ENCODE results near the gene EXOSC10.
A peak's percentile ranks its signal among the peaks of the same experiment; 100 is the strongest.
"Not testable (repeated sequence)": the region's sequence is repeated elsewhere in the genome, so short reads cannot be mapped to it uniquely, and the experiment has no call there.

Gene EXOSC10

DNA sequence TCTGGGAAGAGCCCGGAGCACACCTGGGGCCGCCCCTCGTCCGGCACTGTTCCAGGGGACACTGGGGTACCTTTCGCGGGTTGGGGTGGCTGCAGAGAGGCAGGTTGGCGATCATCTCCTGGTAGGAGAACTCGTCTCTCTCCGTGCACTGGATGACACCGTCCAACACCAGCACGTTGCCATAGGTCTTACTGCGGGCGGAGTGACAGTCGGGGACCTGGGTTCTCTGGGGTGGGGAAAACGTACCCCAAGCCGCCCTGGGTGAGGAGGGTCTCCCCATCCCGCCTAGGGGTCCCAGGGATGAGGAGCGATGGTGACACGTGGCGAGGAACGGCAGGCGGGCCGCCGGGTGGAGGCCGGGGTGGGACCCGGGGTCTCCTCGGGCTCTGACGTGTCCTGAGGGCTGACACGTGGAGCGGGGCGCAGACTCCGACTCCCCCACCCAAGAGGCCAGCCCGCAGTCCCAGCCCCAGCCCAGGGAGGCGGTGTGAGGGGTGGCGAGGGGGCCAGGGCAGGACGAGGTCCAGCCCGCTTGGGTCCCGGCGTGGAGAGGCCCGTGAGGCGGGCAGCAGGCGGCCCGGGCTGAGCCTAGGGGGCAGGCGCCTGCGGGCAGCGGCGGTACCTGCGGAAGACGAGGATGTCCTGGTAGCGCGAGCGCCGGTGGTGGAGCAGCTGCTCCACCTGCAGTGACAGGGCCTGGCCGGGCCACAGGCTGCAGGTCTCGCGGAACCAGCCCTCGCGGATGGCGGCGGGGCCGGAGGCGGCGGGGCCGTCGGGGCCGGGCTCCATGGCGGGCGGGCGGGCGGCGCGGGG lies 40.3 kb downstream of the EXOSC10 start:
- Mint-ChIP-seq H3K9me3 (no peaks in the 10 kb centered on the region), H3K4me1 (ENCODE audit: low read depth) (peaks cover 57% of the 10 kb centered on the region), H3K4me3 (peak overlapping the region; percentile 95), H3K27ac (peak overlapping the region; percentile 97), H3K36me3 (ENCODE audit: low read depth) (peaks cover 57% of the 10 kb centered on the region), H3K27me3 (no peaks in the 10 kb centered on the region)

DNA sequence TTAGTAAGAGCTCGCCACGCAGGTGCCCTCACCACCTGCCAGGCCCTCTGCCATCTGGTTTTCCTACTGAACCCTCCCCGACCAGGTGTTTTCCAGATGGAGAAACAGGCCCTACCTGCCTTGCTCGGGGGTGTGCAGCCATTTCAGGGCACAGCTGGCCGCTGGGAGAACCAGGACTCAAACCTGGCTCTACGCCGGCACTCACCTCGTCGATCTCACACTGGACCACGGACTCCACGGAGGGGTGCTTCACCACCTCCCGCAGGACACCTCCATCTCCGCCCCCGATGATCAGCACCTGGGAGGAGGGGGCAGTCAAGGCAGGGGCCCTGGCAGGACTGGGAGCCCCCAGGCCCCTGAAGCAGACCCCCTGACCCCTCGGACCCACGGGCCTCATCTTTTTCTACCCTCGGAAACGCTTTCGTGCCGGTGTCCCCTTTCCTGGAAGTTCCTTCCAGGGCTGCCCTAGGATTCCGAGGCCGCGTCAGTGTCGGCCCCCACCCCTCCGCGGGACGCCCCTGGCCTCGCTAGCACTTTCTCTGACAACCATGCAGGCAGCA lies 41.0 kb downstream of the EXOSC10 start:
- Mint-ChIP-seq H3K27me3 (no peaks in the 10 kb centered on the region), H3K36me3 (ENCODE audit: low read depth) (peaks cover 57% of the 10 kb centered on the region), H3K27ac (peak overlapping the region; percentile 97), H3K9me3 (no peaks in the 10 kb centered on the region), H3K4me3 (peak overlapping the region; percentile 95), H3K4me1 (ENCODE audit: low read depth) (peaks cover 57% of the 10 kb centered on the region)

DNA sequence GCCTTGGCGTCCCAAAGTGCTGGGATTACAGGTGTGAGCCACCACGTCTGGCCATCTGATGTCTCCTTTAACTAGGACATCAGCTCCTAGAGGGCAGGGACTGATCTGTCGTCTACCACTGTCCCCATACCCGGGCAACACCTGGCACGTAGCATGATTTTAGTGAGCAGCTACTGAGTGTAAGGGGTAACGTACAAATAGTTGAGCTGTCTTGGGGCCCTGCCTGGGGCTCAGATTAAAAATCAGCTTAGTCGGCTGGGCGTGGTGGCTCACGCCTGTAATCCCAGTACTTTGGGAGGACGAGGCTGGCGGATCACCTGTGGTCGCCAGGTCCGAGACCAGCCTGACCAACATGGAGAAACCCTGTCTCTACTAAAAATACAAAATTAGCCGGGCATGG lies 41.6 kb downstream of the EXOSC10 start:
- Mint-ChIP-seq H3K27me3 (no peaks in the 10 kb centered on the region), H3K27ac (peak overlapping the region; percentile 97), H3K36me3 (ENCODE audit: low read depth) (peaks cover 50% of the 10 kb centered on the region), H3K4me1 (ENCODE audit: low read depth) (peaks cover 51% of the 10 kb centered on the region), H3K4me3 (peak overlapping the region; percentile 95), H3K9me3 (no peaks in the 10 kb centered on the region)

DNA sequence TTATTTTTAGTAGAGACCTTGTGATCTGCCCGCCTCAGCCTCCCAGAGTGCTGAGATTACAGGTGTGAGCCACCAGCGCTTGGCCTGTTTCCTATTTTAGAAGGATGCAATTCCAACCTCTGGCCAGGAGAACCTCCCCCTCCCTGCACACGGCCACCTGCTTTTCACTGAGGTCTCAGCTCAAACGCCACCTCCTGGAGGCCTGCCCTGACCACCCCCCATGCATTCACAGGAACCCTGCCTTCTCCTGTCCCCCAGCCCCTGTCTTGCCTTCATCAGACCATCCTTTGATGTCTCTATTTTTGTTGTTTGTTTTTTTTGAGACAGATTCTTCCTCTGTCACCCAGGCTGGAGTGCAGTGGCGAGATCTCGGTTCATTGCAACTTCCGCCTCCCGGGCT lies 42.2 kb downstream of the EXOSC10 start:
- Mint-ChIP-seq H3K27me3 (no peaks in the 10 kb centered on the region), H3K4me3 (peak overlapping the region; percentile 95), H3K9me3 (no peaks in the 10 kb centered on the region), H3K27ac (peak overlapping the region; percentile 52), H3K36me3 (ENCODE audit: low read depth) (peaks cover 45% of the 10 kb centered on the region), H3K4me1 (ENCODE audit: low read depth) (peaks cover 46% of the 10 kb centered on the region)

DNA sequence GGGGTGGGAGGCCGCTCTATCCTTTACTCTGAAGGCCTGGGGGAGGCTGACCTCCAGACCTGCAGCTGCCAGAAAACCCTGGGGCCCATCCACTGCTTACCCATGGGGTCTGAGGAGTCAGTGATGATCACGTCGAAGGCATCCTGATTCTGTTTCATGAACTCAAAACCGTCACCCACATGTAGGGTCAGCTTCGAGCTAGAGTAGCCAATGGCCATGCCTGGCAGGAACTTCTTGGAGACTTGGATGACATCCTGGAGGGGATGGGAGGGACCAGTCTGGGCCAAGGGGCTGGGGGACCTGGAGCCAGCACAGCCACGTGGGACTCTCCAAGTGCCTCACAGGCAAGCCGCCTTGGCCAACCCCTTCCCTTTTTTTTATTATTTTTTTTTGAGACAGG lies 43.2 kb downstream of the EXOSC10 start:
- no peaks in the 10 kb centered on the region for H3K27me3 Mint-ChIP-seq
- peaks cover 37% of the 10 kb centered on the region for H3K36me3 Mint-ChIP-seq (ENCODE audit: low read depth)
- H3K27ac Mint-ChIP-seq = no peak overlapping the region
- H3K4me1 Mint-ChIP-seq (ENCODE audit: low read depth) = peaks cover 40% of the 10 kb centered on the region
- no peaks in the 10 kb centered on the region for H3K9me3 Mint-ChIP-seq
- H3K4me3 Mint-ChIP-seq = no peak overlapping the region

DNA sequence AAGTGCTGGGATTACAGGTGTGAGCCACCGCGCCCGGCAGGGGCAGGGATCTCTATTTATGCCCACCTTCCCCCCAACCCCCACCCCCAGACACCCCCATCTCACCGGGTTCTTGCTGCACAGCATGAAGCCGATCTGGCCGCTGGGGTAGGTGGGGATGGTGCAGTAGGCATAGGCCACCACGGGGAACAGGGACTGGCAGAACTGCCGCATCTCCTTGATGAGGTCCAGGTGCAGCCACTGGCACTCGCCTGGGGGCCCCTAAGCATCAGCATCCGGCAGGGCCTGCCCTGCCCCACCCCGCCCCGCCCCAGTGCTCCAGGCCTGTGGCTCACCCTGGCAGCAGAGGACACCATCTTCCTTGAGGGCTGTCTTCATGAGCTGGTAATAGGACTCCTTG lies 44.0 kb downstream of the EXOSC10 start:
- peaks cover 31% of the 10 kb centered on the region for H3K4me1 Mint-ChIP-seq (ENCODE audit: low read depth)
- no peaks in the 10 kb centered on the region for H3K27me3 Mint-ChIP-seq
- H3K9me3 Mint-ChIP-seq = no peaks in the 10 kb centered on the region
- H3K4me3 Mint-ChIP-seq = no peak overlapping the region
- H3K27ac Mint-ChIP-seq = no peak overlapping the region
- peaks cover 37% of the 10 kb centered on the region for H3K36me3 Mint-ChIP-seq (ENCODE audit: low read depth)

DNA sequence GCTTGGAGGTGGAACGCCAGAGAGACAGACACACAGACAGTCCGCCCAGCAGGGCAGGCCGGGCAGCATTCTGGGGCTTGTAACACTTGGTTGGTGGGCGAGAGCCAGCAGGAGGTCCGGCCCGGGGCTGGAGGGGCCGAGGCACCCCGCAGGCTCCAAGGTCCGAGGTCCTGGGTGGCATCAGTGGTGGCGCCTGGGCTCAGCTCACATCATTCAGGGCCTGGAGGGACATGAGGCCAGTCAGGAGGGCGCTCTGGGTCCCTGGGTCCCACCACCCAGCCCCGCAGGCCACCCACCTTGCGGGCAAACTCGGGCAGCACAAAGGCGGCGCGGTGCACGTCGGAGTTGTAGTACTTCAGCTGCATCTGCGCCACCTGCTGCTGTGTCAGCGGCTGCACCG lies 45.0 kb downstream of the EXOSC10 start:
- no peak overlapping the region for H3K4me3 Mint-ChIP-seq
- no peak overlapping the region for H3K27ac Mint-ChIP-seq
- H3K9me3 Mint-ChIP-seq = no peaks in the 10 kb centered on the region
- peaks cover 26% of the 10 kb centered on the region for H3K4me1 Mint-ChIP-seq (ENCODE audit: low read depth)
- H3K36me3 Mint-ChIP-seq (ENCODE audit: low read depth) = peaks cover 37% of the 10 kb centered on the region
- H3K27me3 Mint-ChIP-seq = no peaks in the 10 kb centered on the region

DNA sequence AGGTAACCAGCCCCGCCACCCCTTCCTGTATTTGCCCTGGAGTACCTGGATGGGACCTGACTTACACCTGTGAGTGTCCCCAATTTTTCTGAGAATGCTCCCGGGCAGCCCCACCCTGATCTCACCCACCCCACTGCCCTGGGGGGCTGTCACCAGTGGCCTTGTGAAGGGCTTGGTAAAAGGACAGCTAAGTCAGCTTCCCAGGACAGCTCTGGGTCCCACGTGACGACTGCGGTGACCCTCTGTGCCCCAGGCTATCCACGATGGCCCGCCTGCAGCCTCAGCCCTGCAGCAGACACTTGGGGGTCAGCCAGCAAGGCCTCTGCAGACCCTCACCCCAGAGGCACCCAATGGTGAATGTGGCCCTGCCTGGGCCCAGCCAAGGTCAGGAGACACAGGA lies 45.5 kb downstream of the EXOSC10 start:
- H3K4me1 Mint-ChIP-seq (ENCODE audit: low read depth) = peaks cover 26% of the 10 kb centered on the region
- no peak overlapping the region for H3K27ac Mint-ChIP-seq
- H3K36me3 Mint-ChIP-seq (ENCODE audit: low read depth) = peaks cover 35% of the 10 kb centered on the region
- H3K9me3 Mint-ChIP-seq = no peaks in the 10 kb centered on the region
- no peaks in the 10 kb centered on the region for H3K27me3 Mint-ChIP-seq
- no peak overlapping the region for H3K4me3 Mint-ChIP-seq

DNA sequence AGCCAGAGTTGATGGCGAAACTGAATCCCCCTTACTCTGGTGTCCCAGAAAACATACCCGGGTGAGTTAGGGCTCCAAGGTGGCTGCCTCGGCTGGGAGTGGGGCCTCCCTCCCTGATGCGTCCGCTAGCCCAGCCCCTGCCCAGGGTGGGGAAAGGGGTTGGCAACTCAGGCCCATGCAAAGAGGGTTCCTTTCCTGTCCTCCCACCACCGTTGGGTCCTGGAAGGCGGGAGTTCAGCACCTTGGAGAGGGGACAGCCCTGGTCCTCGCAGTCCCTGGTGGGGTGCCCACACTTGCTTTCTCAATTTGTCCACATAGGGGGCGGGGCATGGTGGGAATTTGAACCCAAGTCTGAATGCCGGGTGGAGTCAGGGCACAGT lies 45.9 kb downstream of the EXOSC10 start:
- Mint-ChIP-seq H3K36me3 (ENCODE audit: low read depth) (peaks cover 31% of the 10 kb centered on the region), H3K27me3 (no peaks in the 10 kb centered on the region)

DNA sequence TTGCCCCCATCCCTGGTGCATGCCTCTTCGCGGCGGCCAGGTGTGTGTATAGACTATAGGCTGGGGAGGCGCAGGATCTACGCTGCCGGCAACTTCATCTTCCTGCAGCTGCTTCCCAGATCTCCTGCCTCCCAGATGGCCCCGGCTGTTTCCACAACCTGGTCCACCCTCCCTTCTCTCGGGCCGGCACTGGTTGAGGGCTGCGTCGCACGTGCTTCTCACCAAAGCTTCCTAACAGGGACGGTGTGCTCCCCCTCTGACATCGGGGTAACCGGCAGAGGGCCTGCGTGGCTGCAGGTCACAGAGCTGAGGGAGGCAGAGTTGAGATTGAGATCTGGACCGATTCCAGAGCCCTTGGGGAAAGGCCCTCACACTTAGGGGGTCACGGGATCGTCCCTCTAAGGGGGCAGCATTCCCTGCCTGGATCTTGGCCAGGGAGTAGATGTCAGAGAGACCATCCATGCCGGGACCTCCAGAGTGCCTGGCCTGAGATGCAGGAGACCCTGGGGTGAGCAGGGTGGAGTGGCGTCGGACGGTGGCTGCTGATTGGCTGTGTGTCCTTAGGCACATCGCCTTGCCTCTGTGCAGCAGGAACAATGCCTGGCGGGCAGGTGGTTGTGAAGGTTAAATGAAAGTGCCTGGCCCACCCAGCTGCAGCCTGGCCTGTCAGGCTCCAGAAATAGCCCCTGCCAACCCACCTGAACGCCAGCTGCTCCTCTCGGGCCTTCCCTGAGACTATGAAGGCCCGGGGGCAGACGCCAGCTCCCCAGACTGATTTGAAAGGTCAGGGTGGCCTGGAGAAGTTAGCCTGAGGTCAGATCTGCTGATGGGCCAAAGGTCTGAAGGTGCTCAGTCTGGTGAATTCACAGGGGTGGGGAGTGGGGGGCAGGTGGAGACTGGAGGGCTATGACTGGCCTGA lies 46.6 kb downstream of the EXOSC10 start:
- Mint-ChIP-seq H3K36me3 (ENCODE audit: low read depth) (peaks cover 24% of the 10 kb centered on the region), H3K27ac (no peak overlapping the region), H3K4me1 (ENCODE audit: low read depth) (peaks cover 15% of the 10 kb centered on the region), H3K27me3 (no peaks in the 10 kb centered on the region), H3K4me3 (no peak overlapping the region), H3K9me3 (no peaks in the 10 kb centered on the region)

More for the DNA sequence above, 45.9 kb downstream of the EXOSC10 start:
- no peak overlapping the region for H3K4me3 Mint-ChIP-seq
- no peaks in the 10 kb centered on the region for H3K9me3 Mint-ChIP-seq
- no peak overlapping the region for H3K27ac Mint-ChIP-seq
- H3K4me1 Mint-ChIP-seq (ENCODE audit: low read depth) = peaks cover 22% of the 10 kb centered on the region

DNA sequence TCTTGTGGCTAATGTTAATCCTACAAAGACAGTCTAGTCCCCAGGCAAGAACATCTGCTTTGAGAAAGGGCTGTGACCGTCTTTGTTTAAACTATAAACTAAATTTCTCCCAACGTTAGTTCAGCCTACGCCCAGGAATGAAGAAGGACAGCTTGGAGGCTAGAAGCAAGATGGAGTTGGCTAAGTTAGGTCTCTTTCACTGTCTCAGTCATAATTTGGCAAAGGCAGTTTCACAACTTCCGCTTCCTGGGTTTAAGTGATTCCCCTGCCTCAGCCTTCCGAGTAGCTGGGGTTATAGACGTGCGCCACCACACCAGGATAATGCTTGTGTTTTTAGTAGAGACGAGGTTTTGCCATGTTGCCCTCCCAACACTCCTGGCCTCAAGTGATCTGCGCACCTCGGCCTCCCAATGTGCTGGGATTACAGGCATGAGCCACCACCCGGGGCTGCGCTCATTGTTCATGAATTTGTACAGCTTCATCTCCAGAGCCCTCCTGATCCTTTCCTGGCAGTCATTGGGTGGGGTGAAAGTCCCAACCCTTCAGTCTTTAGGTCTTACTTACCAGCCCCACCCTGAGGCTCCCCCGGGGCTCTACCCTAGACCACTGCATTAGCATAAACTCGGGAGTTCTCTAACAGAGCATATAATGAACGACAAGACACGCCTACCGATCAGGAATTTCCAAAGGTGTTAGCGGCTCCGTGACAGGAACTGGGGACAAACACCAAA lies 47.7 kb downstream of the EXOSC10 start:
- Mint-ChIP-seq H3K27ac (no peak overlapping the region), H3K4me1 (ENCODE audit: low read depth) (peaks cover 5% of the 10 kb centered on the region), H3K9me3 (no peaks in the 10 kb centered on the region), H3K4me3 (no peak overlapping the region), H3K36me3 (ENCODE audit: low read depth) (peaks cover 14% of the 10 kb centered on the region), H3K27me3 (no peaks in the 10 kb centered on the region)

DNA sequence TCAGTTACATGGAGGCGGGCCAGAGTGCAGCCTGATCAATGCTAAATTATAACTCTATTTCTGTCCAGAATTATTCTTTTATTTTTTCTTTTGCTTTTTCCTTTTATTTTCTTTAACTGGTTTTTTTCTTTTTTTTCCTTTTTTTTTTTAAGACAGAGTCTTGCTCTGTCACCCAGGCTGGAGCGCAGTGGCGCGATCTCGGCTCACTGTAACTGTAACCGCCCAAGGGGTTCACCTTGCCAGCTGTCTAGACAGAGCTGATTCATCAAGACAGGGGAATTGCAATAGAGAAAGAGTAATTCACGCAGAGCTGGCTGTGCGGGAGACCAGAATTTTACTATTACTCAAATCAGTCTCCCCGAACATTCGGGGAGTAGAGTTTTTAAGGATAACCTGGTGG lies 48.5 kb downstream of the EXOSC10 start:
- H3K27ac Mint-ChIP-seq; H3K4me1 Mint-ChIP-seq (ENCODE audit: low read depth); H3K27me3 Mint-ChIP-seq; H3K9me3 Mint-ChIP-seq; H3K4me3 Mint-ChIP-seq; H3K36me3 Mint-ChIP-seq (ENCODE audit: low read depth): not testable (repeated sequence)

DNA sequence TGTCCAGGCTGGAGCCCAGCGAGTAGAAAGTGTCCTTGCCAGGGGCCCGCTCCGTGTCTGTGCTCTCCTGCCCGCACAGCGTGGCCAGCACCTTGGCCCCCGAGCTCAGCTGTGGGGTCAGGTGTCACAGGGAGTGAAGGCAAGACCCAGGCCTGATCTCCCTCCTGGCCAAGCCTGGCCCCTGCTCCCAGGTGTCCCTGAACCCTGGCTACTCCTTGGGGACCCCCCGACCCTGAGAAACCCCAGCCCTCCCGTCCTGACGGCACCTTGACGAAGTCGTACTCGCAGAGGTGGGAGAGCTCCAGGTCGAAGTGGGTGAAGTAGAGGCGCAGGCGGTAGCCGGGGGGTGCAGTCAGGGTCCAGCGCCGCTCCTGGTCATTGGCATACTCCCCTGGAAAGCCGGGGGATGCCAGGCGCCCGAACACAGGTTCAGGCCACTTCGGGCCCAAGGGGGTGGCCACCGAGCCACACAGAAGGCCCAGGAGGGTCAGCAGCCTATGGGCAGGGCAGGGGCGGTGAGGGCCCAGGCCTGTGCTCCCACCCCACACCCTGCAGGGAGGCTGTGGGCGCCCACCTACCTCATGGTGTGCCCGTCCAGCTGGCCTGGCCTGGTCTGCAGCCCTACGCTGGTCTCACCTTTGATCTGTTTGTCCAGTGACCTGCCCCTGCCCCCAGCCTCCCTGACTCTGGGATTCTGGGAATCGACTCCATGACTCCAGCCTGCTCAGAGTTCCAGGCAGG lies 52.9 kb downstream of the EXOSC10 start, which contains the start of gene MASP2:
Gene MASP2 (minus strand): TSS at position 615 of the 741 bp plus-strand sequence. CDS start 32 bp downstream, at position 583.
- no peak within 1 kb of the TSS for H3K27ac Mint-ChIP-seq
- H3K4me1 Mint-ChIP-seq (ENCODE audit: low read depth) = no peaks in the 10 kb centered on the region

DNA sequence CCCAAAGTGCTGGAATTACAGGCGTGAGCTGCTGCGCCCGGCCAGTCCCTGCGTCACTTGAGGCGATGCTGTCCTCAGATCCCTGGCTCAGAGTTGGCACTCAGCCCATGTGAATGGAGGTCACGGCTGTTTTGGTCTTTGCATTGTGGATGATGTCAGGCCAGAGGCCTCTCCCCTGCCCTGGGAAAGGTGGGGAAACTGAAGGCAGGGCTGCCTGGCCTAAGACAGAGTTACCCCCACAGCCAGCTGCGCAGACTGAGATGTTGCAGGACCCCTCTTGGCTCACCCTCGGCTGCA lies 53.5 kb downstream of the EXOSC10 start:
- H3K27me3 Mint-ChIP-seq = no peaks in the 10 kb centered on the region
- H3K9me3 Mint-ChIP-seq = no peaks in the 10 kb centered on the region
- H3K4me1 Mint-ChIP-seq (ENCODE audit: low read depth) = no peaks in the 10 kb centered on the region
- H3K36me3 Mint-ChIP-seq (ENCODE audit: low read depth) = no peaks in the 10 kb centered on the region
- no peak overlapping the region for H3K27ac Mint-ChIP-seq
- H3K4me3 Mint-ChIP-seq = no peak overlapping the region

More for the DNA sequence above, 52.9 kb downstream of the EXOSC10 start, which contains the start of gene MASP2:
- Mint-ChIP-seq H3K27me3 (no peaks in the 10 kb centered on the region), H3K9me3 (no peaks in the 10 kb centered on the region), H3K4me3 (no peak within 1 kb of the TSS), H3K36me3 (ENCODE audit: low read depth) (no peaks in the 10 kb centered on the region)

All from stimulated activated naive CD8-positive, alpha-beta T cell treated with anti-CD3 and anti-CD28 coated beads, Interleukin-15, Interleukin-2, amounts not matched to agents 100 ng/mL and 50 ng/mL, for 24 hours (primary cell).